HG03565 (cell line): ENCODE data around the gene GLT6D1.
"Not testable (repeated sequence)": the region's sequence is repeated elsewhere in the genome, so short reads cannot be mapped to it uniquely, and the experiment has no call there.

ENCODE experiments used
- ATAC-seq: cut with Tn5 transposase; IDR thresholded peaks from one replicate; pipeline ENCODE4 v1.9.1; 2021; ENCODE audit warnings: mild to moderate bottlenecking, moderate library complexity; ENCODE audit not compliant: unreplicated experiment

The GLT6D1 gene, protein sequence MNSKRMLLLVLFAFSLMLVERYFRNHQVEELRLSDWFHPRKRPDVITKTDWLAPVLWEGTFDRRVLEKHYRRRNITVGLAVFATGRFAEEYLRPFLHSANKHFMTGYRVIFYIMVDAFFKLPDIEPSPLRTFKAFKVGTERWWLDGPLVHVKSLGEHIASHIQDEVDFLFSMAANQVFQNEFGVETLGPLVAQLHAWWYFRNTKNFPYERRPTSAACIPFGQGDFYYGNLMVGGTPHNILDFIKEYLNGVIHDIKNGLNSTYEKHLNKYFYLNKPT

DNA sequence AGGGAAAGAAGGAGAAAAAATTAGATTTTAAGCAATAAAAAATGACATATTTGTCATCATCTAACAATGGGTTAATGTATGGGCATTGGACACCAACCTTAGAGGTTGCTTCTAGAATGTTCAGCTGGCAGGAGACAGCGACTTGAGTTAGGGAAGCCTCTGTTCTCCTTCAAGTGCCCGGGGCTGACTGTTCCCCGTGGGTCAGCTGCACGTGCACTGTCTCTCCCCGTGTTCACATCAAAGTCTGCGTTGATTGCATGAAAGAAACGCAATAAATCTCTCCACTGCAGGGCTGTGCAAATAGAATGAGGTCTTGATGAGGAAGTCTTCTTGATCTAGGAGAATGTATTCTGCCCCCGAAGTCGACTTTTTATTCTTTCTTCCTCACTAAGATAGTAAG is at the start of gene GLT6D1:
GLT6D1 (minus strand) TSS at position 345 of the 400 bp plus-strand sequence. CDS start 353 bp downstream, outside the sequence.
- no peak for ATAC-seq

DNA sequence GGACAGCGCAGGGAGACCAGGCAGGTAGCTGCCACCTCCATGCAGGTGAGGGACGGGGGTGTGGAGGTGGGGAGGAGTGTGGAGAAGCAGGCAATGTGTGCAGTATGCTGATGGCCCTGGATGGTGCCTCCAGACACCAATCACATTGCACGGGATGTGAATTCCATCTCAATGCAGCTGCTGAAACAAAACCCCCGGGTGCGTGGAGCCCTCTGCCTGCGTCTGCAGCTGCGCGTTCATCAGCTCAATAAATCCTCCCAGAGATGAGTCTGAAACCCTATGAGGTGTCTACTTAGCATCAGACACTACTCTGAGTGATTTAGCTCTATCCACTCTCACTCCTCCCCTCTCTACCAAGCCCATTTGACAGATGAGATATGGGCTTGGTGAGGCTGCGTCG is 49.7 kb upstream of the GLT6D1 start:
- ATAC-seq: no peak

DNA sequence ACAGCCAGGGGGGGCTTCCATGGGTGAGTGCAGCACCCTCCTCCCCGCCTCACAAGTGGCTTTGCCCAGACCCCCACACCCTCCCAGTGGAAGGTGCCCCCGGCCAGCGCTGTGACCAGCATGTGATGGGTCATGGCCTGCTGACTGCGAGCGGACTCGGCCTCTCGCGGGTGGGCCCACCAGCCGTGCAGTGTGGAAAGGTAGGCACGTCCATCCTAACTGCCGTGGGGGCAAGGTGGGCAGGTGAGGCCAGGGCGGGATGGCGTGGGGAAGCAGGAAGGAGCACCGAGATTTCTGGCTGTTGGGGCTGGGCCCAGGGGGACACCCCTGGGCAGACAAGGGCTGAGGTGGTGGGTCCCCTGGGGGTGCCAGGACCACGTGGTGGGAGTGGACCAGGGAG is 47.9 kb upstream of the GLT6D1 start:
- ATAC-seq: no peak

DNA sequence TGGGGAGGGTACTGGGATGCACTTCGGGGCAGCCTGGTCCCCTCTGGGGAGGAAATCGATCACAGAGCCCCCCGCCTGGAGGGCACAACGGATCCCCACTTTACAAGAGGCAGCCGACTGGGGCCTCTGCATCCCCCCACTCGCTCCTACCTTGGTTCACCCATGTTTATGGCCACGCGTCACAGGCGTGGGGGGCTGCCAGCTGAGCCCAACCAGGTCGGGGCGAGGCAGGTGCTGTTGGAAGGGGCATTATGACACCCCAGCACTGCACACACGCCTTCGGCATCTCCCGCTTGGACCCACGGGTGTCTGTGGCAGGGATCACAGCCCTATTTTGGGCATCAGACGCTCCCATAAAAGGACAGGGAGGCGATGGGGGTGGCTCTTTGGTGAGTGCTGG is 45.4 kb upstream of the GLT6D1 start:
- ATAC-seq: no peak

- no peak for ATAC-seq
These were observed 44.2 kb upstream of the GLT6D1 start for GRCh38 chr9:135683401-135684034.

DNA sequence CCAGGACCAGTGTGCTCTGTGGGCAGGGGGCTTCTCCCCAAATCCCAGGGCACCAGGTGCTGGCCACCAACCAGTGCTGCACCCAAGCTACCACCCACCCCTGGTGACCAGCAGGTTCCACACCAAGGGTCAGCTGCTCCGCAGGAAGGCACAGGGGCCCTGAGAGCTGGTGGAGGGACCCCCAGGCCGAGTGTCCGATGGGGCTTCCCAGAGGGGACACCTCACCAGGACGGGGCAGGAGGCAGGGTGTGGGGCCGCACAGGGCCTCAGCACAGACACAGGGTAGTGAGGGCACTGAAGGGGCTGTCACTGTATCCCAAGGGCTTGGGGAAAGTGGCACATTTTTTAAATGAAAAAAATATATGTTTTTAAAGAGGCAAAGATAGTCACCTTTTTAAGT is 41.8 kb upstream of the GLT6D1 start:
- no peak for ATAC-seq

DNA sequence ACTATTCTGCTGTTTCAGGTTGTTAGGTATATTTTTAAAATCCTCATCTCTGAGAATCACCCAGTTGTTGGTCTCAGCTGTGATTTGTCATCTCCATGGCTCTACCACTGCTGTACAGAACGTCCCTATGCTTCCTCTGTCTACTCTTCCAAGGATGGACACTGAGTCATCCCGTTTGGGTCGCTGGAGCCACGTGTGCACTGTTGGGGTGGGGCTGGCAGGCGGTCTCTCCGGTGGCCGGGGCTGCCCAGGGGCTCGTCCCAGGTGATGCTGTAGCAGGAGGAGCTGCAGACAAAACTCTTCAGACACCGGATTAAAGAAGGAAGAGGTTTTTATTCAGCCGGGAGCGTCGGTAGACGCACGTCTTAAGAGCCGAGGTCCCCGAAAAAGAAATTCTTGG is 40.7 kb upstream of the GLT6D1 start:
- ATAC-seq: no peak

DNA sequence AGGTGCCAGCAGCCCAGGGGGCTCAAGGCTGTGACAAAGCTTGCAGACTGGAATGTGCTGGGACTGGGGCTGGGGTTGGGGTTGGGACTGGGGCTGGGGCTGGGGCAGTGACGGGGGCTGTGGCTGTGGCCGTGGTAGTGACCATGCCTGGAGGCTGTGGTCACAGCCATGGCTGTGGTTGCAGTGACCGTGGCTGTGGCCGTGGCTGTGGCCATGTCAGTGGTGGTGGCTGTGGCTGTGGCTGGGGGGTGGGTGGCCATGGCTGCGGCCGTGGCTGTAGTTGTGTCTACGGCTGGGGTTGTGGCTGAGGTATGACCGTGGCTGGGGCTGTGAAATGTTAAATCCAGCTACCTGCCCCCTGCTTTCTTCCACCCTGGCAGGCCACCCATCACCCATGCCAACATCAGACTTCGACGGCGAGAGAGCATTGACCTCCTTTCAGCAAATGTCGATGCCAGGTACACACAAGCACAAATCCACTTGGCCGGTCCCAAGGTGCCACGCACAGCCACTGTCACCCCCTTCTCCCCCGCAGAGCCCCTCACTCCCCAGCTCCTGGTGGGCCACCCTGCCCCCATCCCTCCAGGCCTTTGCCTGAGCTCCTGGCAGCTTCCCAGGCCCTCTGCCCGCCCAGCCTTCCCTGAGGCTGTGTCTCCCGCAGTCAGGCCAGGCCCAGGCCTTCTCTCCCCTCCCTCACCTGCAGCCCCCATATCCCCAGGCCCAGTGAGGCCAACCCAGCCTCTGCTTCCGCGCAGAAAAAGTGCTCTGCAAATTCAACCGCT is 39.1 kb upstream of the GLT6D1 start:
- no peak for ATAC-seq

DNA sequence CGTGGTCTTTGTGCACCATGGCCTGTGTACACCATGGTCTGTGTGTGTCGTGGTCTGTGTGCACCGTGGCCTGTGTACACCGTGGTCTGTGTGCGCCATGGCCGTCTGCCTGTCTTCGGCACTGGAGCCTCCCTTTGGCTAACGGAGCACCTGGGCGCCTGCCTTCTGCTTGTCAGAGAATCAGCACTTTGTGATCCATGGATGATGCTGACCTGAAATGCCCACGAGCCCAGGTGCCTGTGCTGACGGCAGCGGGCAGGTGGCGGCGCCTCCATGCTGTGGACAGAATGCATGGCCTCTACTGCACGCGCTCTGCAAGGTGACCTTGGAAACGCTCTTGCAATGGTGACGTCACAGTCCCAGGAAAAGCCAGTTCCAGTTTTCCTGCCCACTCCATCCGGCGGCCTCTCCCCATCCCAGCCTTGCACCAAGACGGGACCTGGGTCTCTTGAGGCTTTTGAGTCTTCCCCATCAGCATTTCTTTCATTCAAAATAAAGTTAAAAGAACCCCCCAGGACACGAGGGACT is 38.4 kb upstream of the GLT6D1 start:
- ATAC-seq: no peak

GRCh38 chr9:135676891-135677290 is 37.6 kb upstream of the GLT6D1 start:
- no peak for ATAC-seq

DNA sequence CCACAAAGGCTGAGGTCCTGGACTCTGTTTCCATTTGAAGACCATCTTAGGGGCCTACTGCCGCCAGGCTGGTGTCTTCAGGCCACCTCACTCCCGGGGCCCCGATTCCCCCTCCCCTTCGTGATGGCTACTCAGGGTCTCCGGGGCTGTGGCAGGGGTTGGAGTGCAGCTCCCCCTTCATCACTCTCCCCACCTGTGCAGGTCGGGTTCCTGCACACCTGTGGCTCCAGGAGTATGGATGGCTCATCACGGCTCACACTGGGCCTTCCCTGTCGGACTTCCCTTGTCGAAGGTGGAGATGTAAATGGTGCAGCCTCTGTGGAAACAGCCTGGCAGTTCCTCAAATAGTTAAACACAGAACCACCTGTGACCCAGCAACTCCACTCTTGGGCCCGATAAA is 35.6 kb upstream of the GLT6D1 start:
- no peak for ATAC-seq

- no peak for ATAC-seq
These were observed 34.6 kb upstream of the GLT6D1 start for GRCh38 chr9:135673941-135674340.

DNA sequence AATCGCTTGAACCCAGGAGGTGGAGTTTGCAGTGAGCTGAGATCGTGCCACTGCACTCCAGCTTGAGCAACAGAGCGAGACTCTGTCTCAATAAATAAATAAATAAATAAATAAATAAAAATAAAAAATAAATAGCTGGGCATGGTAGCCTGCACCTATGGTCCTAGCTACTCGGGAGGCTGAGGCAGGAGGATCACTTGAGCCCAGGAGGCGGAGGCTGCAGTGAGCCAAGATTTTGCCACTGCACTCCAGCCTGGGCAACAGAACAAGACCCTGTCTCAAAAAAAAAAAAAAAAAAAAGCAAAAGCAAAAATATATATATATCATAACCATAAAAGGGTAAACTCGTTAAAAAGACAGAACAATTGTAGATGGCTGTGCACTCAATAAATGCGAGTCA is 33.4 kb upstream of the GLT6D1 start:
- not testable (repeated sequence) for ATAC-seq

DNA sequence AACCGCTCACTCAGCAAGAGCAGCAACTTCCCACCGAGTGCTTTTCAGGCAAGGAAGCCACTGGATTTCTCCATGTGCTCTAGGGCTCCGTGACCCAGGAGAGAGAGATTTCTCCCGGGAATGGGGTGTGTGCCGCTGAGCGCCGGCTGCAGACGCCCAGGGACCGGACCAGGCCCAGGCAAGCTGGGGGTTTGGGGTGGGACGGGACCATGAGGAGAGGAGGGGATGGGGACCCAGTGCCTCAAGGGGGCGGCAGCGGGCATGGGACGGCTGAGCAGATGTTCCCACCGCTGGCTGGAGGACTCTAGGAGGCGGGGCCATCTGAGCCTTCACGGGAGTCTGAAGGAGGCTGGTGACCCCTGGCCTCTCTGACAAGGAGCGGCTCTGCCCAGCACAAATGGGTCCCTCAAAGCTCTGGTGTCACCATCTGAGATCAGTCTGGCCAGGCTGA is 32.3 kb upstream of the GLT6D1 start:
- ATAC-seq: no peak

DNA sequence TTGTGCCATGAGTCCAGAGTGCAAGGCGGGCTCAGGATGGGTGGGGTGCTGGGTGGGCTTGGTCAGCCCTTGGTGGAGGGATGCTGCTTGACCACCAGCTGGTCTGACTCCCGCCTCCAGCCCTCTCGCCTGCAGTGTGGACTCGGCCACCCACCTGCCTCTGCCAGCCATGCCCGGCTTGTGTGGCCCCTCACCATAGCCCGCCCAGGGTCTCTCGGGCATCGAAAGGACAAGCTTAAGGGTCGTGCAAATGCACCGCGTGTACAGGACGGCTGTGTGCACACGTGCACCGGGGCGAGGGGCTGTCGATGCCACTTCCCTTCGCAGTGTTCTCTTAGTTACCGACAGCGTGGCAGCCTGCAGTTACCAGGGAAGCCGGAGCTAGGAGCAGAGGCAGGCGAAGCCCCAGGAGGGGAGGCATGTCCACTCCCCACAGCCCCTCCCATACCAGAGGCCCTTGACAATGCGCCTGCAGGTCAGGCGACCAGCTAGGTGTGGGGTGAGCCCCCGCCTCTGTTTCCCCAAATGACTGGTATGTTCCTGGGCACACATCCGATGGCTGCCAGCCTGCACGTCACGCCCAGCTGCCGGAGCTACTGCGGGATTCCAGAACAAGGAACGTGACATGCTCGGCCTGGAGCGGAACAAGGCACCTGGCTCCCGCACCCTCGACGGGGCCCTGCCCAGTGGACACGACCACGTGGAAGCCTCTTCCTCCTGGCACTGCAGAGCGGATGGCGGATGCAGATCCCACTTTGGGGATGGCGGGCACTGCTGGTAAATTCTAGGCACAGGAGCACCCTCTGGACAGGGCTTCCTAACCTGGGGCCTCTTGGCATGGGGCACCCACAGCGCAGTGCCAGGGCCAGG is 31.6 kb upstream of the GLT6D1 start:
- no peak for ATAC-seq

GRCh38 chr9:135669616-135670285 is 30.4 kb upstream of the GLT6D1 start:
- ATAC-seq: no peak

DNA sequence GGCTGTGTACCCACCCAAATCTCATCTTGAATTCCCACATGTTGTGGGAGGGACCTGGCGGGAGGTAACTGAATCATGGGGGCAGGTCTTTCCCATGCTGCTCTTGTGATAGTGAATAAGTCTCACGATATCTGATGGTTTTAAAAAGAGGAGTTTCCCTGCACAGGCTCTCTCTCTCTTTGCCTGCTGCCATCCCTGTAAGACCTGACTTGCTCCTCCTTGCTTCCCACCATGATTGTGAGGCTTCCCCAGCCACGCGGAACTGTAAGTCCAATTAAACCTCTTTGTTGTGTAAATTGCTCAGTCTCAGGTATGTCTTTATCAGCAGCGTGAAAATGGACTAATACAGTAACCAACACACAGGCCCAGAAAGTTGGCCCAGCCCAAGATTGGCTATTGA is 29.7 kb upstream of the GLT6D1 start:
- not testable (repeated sequence) for ATAC-seq

- no peak for ATAC-seq
These were observed 28.2 kb upstream of the GLT6D1 start for GRCh38 chr9:135667463-135668001.

DNA sequence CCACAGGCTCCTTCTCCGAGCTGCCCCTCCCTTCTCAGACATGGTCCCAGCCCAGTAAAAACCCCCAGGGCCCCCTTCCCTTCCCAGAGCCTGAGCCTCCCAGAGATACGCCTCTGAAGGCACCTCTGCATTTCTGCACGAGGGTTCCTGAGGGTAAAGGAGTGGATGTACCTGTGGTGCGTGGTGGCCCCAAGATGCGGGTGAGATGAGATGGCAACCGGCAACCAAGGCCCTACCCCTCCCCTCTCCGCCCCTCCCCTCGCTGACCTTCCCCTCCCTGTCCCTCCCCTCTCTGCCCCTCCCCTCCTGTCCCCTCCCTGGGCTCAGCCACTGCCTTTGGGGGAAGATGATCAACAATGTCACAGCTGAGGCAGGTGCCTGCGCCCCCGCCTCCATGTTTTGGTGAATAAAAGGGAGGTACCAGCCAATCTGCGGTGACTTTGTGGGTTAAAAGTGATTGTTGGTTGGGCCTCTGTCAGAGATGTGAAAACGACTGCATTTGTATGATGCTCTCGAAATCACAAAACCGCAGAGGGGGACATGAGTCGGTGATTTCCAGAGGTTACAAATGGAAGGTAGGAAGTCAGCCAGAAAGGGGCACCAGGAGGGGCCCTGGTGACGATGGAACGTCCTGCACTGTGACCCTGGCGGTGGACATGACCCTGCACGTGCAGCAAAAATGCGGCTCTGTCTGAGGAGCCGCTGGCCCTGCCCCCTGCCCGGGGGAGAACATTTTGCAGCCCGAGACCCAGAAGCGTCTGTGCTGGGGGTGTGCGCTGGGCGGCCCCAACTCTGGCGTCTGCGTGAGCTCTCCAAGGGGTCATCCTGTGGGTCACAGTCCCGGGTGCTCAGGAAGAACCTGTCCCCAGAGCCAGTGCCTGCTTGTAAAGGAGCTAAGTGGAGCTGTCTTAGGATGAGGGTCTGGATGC is 27.5 kb upstream of the GLT6D1 start:
- ATAC-seq: no peak
